DMS79 (cell line): ENCODE data around the gene GPNMB.
"Not testable (repeated sequence)": the region's sequence is repeated elsewhere in the genome, so short reads cannot be mapped to it uniquely, and the experiment has no call there.

Experiments
- DNase-seq: peaks from one replicate; lab custom pipeline; 2025; lab: John Stamatoyannopoulos, UW

The GPNMB gene

GRCh38 chr7:23306936-23307521, 60.5 kb downstream of the GPNMB start:
- DNase-seq = no peak

- no peak for DNase-seq
Observed at GRCh38 chr7:23308754-23309153, 62.2 kb downstream of the GPNMB start.

GRCh38 chr7:23312141-23312540, 65.6 kb downstream of the GPNMB start:
- DNase-seq = not testable (repeated sequence)

GRCh38 chr7:23315366-23315765, 68.8 kb downstream of the GPNMB start:
- no peak for DNase-seq
